HG03103 (cell line): ENCODE results near the gene SYNRG.
A peak's percentile ranks its signal among the peaks of the same experiment; 100 is the strongest.

Source experiments
- ATAC-seq: cut with Tn5 transposase; IDR thresholded peaks from one replicate; pipeline ENCODE4 v1.9.1; 2021; ENCODE audit warnings: low read depth; ENCODE audit not compliant: unreplicated experiment

SYNRG gene

GRCh38 chr17:37503148-37503547 is 106.1 kb downstream of the SYNRG start:
- no peak for ATAC-seq

- no peak for ATAC-seq
Measured at GRCh38 chr17:37502009-37502936, 106.9 kb downstream of the SYNRG start.

- no peak for ATAC-seq
Measured at GRCh38 chr17:37500378-37500777, 108.8 kb downstream of the SYNRG start.

GRCh38 chr17:37494971-37495370 is 114.2 kb downstream of the SYNRG start:
- ATAC-seq, result no peak

GRCh38 chr17:37494401-37494831 is 114.8 kb downstream of the SYNRG start:
- ATAC-seq, result no peak

- ATAC-seq, result no peak
Measured at GRCh38 chr17:37493249-37494027, 115.8 kb downstream of the SYNRG start.

GRCh38 chr17:37492167-37492566 is 117.1 kb downstream of the SYNRG start:
- ATAC-seq, result no peak

- no peak for ATAC-seq
Measured at GRCh38 chr17:37490638-37491614, 118.3 kb downstream of the SYNRG start.

- peak; percentile 37 for ATAC-seq
Measured at GRCh38 chr17:37490022-37490587, 119.1 kb downstream of the SYNRG start.

- peak; percentile 43 for ATAC-seq
Measured at GRCh38 chr17:37489197-37490001, 119.8 kb downstream of the SYNRG start, which contains the start of gene DUSP14. Gene DUSP14, plus strand, starts transcription at chr17:37489891. Its CDS starts 22,382 bp downstream, at chr17:37512273.

GRCh38 chr17:37488607-37489196 is 120.5 kb downstream of the SYNRG start:
- no peak for ATAC-seq

GRCh38 chr17:37488009-37488604 is 121.1 kb downstream of the SYNRG start:
- no peak for ATAC-seq

GRCh38 chr17:37485938-37486570 is 123.2 kb downstream of the SYNRG start:
- no peak for ATAC-seq

- ATAC-seq, result no peak
Measured at GRCh38 chr17:37483311-37484039, 125.7 kb downstream of the SYNRG start.

GRCh38 chr17:37481001-37481665 is 128.1 kb downstream of the SYNRG start:
- no peak for ATAC-seq

- ATAC-seq, result no peak
Measured at GRCh38 chr17:37480427-37480826, 128.8 kb downstream of the SYNRG start.

- no peak for ATAC-seq
Measured at GRCh38 chr17:37479025-37479424, 130.2 kb downstream of the SYNRG start.
